ENCODE data around the gene LDLRAD4.
"Not testable (repeated sequence)": the region's sequence is repeated elsewhere in the genome, so short reads cannot be mapped to it uniquely, and the experiment has no call there.

The LDLRAD4 gene

DNA sequence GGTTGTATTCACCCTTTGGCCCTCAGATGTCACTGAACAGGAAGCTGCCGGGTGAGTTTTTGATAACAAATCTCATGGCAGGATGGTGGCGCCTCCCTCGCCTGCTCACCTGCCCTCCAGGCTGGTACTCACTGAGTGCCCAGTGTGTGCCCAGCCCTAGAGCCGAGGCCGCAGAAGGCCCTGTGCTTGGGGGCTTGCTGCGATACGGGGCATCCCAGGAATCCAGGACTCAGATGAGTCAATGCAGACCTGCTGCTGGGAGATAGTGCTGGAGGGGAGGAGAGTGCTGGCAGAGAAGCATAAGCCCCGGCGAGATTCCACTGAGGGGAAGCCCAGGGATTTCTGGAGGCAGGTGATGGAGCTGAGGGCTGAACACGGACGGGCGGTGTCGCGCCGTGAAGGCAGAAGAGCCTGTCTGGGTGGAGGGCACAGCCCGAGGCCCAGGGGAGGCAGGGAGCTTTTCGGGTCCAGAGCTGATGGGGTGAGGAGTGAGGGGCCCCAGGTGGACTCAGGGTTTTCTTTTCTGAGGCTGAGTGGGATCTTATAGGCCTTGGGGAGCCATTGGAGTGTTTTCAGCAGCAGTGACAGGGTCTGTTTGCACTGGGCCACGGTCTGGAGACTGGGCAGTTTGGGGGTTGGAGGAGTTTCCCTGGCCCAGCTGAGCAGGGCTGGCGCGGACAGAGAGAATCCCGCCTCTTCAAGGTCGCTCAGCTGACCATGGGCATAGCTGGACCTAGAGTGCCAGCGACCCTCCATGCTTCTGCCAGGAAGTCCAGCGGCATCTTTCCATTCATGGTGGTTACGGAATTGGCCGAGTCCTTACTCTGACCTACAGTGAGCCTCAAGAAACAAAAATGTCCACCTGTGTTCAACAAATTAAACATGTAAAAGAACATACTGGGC lies 35.5 kb downstream of the LDLRAD4 start:
- no peak for DNase-seq

DNA sequence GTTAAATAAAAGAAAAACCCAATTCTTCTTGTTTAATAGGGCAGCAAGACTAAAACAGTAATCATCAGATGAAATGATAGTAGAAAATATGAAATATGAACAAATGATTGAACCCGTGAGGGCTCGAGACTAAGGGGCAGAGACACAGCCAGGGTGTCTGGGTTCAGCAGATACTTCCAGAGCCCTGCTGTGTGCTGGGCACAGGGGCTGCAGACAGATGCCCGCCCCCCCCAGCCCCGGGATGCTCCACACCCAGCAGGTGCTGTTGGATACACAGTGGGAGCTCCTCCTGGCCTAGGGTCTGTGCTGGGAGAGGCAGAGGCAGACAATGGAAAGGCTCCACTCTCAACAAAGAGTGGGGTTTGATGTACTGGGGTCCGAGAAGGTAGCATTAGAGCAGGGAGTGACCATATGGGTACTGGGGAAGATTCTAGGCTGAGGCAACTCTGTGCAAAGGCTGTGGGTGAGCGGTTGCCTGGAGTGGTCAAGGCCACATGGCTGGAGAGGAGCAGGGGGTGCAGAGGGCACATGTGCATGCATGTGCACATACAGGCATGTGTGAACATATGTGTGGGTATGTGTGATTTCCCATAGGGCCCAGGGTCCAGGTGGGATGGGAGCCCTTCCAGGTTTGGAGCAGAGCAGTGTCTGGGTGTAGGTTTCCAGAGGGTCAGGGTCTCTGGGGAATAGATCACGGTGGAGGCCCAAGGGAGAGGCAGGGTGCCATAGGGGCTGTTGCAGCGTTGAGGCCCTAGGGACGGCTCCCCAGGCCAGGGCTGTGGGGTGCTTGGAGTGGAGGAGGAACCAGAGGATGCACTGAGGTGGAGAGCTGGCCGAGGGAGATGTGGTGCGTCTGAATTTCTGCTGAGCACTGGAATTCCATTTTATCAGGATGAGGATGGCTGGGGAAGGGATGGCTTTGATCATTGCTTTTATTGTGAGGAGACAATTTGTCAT lies 36.7 kb downstream of the LDLRAD4 start:
- DNase-seq: no peak

DNA sequence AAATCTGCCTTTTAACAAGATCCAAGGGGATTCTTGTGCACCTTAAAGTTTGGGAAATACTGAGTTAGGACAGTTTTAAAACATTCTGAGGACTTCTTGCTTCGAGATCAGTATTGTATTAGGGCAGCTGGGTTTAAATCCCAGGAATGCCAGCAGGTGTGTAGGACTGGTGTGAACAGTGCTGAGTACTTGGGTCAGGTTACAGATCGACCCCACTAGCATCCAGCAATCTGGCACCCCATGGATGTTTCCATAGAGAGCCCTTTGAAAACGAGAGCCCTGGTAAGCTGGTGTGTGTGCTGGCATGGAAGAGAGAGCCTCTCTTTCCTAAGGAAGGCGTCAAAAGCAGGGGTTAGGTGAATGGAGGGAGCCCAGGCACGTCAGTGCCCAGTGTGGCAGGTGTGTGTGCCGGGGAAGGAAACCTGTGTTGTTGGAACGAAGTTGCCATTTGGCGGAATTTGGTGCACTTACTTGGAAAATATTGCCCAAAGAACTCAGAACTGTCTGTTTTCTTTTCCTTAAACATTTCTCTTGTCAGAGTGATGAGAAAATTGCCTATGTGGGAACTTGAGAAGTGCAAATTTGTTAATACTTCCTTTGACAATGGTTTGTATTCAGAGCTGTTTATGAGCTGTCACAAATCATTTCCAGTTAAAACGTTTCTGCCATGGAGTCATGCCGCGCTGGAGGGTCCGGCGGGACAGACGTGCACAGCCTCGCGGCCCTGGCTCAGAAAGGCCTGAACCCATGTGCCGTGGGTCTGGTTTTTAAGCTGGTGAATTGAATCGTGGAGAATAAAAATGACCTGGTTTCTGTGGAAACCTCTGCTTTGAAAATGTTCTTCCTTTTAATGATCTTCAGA lies 38.1 kb downstream of the LDLRAD4 start:
- peak; percentile 65 for DNase-seq

DNA sequence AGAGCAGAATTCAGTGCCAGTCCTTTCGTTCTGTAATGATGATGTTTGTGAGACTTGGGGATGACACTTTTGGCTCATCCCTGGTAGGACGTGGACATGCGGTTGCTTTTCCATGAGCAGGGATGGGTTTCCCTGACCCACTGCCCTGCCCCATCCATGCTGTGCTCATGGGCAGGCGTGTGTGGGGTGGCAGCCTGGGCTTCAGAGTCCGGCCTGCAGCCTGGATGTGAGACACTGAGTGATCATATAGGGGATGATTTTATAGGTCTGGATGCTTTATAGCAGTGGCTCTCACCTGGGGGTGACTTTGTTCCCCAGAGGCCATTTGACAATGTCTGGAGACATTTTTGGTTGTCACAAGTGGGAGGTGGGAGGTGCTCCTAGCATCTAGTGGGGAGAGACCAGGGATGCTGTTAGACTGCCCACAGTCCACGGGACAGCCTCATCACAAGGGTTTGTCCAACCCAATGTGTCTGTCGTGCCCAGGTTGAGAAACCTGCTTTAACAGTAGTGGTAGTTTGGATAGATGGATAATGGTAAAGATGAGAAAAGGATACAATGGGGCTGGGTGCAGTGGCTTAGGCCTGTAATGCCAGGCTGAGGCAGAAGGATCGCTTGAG lies 38.9 kb downstream of the LDLRAD4 start:
- DNase-seq: peak; percentile 37

DNA sequence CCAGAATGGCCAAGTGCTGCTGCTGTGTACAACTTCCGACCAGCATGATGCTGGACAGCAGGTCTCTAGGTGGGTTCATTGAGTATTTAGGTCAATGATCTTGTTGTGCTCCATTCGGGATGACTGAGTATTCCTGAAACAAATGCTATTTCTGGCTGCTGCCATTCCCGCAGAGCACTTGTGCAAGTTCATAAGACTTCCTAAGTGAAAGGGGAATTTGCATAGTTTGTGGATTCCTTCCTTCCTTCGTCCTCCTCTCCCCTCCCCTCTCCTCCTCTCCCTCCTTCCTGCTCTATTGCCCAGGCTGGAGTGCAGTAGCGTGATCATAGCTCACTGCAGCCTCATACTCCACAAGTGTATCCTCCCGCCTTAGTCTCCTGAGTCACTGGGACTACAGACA lies 40.4 kb downstream of the LDLRAD4 start:
- peak; percentile 77 for DNase-seq

DNA sequence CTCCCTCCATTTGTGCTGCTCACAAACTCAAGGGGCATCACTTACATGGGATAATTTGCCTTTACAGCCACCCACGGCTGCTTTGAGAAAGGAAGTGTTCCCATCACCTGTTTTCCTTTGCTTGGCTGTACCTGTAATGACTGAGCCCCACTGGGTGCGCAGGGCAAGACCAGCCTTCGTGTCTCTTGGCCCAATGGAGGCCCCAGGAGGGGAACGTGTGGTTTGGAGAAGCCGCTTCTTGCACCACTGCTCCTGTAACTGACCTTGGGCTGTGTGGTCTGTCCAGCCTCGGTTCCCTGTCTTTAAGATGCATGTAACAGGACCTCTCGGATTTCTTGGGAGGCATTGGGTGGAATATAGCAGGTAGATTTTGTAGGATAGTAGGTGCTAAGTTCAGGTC lies 41.1 kb downstream of the LDLRAD4 start:
- DNase-seq: no peak

DNA sequence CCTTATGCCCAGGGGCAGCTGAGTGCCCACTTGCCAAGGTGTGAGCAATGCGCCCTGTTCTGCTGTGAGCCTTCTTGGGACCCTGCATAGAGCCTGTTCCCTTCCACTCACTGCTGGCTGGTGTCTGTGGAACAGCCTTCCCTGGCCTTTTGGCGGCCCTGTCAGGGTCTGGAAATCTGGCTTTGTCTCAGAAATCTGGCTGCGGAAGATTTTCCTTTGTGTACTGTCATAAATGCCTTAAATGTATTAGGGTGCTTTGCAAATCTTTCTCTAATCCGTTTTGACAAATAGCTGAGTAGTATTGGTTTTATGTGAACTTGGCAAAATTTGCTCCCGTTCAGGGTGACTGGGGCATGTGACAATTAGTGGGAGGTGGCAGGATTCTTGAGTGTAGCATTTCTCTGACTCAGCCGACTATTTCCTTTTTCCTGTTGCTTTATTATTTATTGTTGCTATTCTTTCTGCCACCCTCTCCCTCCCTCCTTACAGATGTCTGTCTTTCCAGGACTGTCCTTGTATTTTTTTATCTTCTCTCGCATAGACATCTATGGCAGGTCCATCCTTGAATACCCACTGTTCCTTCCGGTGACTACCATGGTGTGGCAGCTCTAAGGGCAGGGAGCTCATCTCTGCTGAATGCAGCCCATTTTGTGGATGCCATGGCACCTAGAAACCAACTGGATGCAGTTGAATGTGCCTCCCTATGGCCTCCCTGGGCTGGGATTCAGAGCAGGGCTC lies 41.8 kb downstream of the LDLRAD4 start:
- peak; percentile 24 for DNase-seq

DNA sequence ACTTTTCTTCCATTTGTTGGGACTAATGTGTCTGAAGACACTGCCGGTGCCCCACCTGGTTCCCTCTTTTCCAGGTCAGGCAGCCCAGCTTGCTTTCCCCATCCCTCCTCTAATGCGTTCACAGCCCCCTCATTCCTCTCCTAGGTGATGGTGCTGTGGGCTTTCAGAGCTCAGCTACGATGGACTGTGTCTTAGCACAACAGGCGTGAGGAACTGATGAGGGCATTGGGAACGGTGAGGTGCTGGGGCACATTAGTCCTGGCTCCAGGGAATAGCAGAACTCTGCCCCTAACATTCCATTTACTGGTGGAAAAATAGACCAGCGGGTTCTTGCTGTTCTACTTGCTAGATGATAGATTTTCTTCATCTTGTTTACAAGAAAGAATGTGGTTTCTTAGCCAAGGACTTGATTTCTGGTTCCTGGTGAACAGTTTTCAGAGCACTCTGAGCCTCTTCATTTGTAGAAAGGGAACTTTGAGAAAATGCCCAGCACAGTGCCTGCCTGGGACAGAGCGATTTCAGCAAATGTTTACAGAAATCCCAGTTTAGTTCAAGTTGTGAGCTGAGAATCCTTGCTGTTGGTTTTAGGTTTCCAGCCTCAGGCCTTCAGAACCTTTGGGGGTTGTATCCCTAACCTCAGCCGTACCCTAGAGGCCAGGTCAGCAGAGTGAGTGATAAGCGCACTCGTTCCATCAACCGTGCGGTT lies 42.5 kb downstream of the LDLRAD4 start:
- DNase-seq: peak; percentile 19

DNA sequence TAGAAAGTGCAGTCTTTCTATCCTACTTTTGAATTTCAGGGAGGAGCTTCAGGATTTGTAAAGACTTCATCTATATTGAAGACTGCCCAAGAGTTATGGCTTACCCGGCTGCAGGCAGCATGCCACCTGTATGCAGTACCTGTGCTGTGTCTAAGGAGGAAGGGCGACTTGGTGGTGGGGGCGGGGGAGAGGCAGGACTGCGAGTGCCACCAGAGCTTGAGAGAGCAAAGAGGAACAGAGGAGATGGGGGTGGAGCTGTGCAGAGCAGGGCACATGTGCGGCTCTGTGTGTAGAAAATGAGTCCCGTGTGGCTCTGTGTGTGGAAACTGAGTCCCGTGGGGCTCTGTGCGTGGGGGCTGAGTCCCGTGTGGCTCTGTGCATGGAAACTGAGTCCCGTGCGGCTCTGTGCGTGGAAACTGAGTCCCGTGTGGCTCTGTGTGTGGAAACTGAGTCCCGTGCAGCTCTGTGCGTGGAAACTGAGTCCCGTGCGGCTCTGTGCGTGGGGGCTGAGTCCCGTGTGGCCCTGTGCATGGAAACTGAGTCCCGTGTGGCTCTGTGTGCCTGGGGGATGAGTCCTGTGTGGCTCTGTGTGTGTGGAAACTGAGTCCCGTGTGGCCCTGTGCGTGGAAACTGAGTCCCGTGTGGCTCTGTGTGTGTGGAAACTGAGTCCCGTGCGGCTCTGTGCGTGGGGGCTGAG lies 43.2 kb downstream of the LDLRAD4 start:
- DNase-seq: no peak

DNA sequence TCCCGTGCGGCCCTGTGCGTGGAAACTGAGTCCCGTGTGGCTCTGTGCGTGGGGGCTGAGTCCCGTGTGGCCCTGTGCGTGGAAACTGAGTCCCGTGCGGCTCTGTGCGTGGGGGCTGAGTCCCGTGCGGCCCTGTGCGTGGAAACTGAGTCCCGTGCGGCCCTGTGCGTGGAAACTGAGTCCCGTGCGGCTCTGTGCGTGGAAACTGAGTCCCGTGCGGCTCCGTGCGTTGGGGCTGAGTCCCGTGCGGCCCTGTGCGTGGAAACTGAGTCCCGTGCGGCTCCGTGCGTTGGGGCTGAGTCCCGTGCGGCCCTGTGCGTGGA lies 43.8 kb downstream of the LDLRAD4 start:
- DNase-seq: not testable (repeated sequence)

DNA sequence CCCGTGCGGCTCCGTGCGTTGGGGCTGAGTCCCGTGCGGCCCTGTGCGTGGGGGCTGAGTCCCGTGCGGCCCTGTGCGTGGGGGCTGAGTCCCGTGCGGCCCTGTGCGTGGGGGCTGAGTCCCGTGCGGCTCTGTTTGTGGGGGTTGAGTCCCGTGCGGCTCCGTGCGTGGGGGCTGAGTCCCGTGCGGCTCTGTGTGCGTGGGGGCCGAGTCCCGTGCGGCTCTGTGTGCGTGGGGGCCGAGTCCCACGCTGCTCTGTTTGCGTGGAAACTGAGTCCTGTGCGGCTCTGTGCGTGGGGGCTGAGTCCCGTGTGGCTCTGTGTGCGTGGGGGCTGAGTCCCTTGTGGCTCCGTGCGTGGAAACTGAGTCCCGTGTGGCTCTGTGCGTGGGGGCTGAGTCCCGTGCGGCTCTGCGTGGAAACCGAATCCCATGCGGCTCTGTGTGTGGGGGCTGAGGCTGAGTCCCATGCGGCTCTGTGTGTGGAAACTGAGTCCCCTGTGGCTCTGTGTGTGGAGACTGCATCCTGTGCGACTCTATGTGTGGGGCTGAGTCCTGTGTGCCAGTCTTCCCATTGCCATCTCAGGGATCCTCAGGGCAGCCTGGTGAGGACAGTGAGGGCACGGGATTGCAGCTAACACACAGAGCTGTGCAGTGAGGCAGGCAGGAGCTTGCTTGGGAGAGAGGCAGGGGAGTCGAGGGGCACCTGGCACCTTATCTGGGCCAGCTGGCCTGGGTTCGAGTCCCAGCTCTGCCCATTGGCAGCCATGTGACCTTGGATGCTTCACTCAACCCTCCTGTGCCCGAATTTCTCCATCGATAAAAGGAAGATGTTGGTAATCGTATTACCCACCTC lies 44.5 kb downstream of the LDLRAD4 start:
- DNase-seq: no peak

DNA sequence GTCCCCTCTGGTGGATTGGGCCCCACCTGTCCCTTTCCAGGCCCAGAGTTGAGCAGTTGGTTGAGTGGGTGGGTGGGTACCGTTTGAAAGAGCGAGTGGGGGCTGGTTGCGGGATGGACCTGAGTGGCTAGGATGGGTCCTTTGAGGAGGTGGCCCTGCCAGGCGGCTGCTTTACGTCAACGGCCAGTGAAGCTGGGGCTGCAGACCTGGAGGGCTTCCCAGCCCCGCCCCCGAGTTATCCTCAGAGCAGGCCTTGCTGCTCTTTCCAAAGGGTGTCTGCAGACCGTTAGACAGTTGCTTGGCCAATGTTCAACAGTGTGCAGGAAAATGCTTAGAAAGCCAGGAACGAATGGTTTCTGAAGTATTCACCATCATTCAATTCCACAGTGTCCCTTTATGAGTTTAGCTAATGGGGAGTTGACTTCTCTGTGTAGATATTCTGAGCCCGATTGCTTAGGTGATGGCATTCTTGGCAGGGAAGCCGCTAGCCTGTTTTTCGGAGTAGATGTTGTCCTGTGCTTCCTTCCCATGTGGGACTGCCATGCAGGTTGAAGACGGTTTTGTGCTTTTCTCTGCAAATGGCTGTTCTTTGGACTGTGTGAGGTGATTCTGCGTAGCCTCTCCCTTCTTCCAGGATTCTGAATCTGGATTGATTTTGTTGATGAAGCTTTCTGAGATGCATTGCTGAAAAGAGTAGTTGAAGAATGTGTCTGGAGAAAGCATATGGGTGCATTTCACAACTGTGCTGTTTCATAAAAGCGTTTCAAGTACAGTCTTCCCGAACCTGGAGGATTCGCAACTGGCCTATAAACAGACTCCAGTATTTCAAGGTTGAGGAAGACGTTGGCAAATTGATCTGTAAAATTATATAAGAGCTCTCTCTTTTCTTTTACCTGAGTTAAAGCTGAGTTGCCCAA lies 45.8 kb downstream of the LDLRAD4 start:
- no peak for DNase-seq

DNA sequence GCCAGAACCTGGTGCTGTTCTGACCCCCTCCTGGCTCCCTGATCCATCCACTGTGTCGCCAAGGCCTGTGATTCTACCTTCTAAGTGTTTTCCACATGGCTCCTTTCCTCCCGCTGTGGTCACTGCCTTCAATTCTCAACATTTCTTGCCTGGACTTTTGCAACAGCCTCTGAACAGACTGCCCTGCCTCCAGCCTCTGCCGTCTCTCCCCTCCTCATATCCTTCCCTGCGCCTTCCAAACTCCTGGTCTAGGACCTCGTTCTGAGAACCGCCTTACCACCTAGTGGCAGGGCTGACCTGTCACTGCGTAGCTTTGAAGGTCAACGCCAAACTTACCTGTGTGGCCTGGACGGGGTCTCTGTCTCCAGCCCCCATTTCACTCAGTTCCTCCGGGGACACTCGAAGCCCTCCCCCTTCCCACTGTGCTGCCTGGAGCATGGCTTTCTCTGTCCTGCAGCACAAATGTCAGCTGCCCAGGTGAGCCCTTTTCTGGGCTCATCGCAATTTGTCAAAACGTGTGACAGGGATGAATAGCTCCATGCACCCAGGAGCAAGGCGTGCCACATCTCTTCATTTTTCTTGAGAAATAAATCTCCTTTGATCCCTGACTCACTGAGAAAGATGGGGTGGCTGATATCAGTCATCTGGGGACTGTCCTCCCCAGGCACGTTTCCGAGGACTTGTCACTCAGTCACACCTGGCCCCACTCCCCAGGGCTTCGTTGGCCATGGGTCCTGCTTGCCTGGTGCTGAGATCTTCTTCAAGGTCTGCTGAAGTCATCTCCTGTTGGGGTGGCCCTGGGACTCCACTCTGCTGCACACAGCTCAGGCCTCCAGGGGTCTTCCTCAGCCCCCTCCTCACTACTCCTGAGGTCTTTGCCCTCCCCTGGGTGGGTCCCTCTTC lies 46.7 kb downstream of the LDLRAD4 start:
- no peak for DNase-seq

DNA sequence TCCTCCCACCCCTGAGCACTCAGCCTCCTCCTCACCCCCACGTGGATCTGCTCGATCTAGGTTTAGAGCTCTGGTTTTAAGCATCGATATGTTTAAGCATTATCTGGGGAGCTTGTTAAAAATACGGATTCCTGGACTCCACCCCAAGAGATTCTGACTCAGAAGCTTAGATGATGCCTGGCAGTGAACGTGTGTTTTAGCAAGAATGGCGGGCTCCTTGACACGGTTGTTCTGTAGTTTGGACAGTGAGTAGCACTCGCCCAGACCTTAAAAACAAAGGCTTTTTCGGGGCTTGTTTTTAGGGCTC lies 47.3 kb downstream of the LDLRAD4 start:
- no peak for DNase-seq

DNA sequence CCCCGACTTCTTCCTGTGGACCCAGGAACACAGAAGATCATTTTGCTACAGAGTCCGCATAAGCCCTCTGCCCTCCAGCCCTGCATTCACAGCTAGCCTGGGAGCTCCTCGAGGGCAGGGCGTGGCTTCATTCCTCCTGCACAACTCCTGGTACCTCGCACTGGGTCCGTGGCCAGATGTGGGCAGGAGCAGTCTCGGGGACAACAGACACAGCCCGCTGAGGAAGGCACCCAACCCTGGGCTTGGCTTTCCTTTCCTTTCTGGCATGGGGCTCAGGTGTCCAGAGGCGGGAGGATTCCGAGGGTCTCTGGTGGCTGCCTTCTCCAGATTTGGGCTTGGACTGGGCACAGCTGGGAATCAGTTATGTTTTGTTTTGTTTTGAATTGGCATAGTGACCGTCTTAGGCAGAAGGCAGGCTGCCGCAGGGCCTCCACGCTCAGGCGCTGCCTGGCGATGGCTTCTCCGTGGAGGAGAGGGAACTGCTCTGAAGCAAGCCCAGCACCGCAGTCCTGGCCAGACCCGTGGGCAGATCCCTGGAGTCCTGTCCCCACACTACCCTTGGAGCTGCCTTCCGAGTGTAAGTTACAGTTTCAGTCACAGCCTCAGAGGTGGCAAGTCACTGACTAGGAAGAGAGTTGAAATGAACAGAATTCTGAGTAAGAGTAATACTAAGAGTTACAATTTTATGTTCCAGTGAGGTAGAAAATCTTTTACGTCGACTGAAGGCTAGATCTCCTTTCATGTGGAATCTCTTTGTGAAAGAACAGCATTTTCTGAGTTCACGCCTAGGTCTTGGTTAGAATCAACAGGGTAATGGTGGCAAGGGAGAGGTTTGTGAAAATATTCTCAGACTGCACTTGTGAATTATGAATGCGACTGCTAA lies 47.9 kb downstream of the LDLRAD4 start:
- DNase-seq: peak; percentile 12

DNA sequence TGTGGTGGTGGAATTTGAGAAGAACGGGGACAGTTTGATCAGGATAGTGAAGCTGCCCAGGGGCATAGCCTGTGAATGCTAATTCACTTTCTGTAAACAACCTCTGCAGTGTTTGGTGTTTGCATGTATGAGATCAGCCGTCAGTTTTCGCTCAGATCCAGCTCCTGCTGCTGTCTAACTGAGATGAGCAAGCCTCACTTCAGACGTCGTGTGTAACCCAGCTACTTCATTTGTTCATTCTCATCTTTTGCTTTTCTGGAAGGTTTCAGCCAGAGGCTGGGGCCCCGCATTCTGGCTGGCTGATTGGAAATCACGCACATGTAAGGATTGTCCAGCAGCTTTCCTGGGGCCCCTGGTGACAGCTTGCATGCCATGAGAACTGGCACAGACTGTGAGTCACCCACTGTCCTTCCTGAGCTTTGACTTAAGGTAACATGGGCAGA lies 48.9 kb downstream of the LDLRAD4 start:
- no peak for DNase-seq
